Measurements from ENCODE around the gene MBNL1. TPM values are rescaled to one million over a fixed set of nuclear protein-coding genes. Genes with fewer than 3 reads are reported as not detected.
"Not testable (repeated sequence)": the region's sequence is repeated elsewhere in the genome, so short reads cannot be mapped to it uniquely, and the experiment has no call there.

The MBNL1 gene
- total RNA-seq, 1 donor from 2014 or later, result 172 TPM

GRCh38 chr3:152331018-152331541, 62.4 kb downstream of the MBNL1 start:
- no peak for DNase-seq
- intact Hi-C loops (cut with micrococcal nuclease), result no loop called here
- ATAC-seq, result peak; percentile 49

- ATAC-seq (no peak), DNase-seq (no peak)
- intact Hi-C loops (cut with micrococcal nuclease), result no loop called here
Observed at GRCh38 chr3:152331998-152332397, 63.3 kb downstream of the MBNL1 start.

GRCh38 chr3:152333928-152334327, 65.2 kb downstream of the MBNL1 start:
- DNase-seq (no peak), ATAC-seq (no peak)
- intact Hi-C loops (cut with micrococcal nuclease), result no loop called here

GRCh38 chr3:152334761-152335160, 66.0 kb downstream of the MBNL1 start:
- intact Hi-C loops (cut with micrococcal nuclease), result no loop called here
- DNase-seq, result no peak
- no peak for ATAC-seq

- intact Hi-C loops (cut with micrococcal nuclease), result no loop called here
- ATAC-seq (no peak), DNase-seq (no peak)
Observed at GRCh38 chr3:152335273-152335672, 66.5 kb downstream of the MBNL1 start.

- peak; percentile 19 for ATAC-seq
- DNase-seq; intact Hi-C loops (cut with micrococcal nuclease): not testable (repeated sequence)
Observed at GRCh38 chr3:152337337-152337736, 68.6 kb downstream of the MBNL1 start.

- intact Hi-C loops (cut with micrococcal nuclease), result no loop called here
- ATAC-seq, result peak; percentile 16
Observed at GRCh38 chr3:152338159-152338720, 69.5 kb downstream of the MBNL1 start.

GRCh38 chr3:152339881-152340505, 71.3 kb downstream of the MBNL1 start:
- intact Hi-C loops (cut with micrococcal nuclease), result no loop called here
- DNase-seq (no peak), ATAC-seq (no peak)

More at GRCh38 chr3:152338159-152338720, 69.5 kb downstream of the MBNL1 start:
- no peak for DNase-seq

GRCh38 chr3:152345233-152345632, 76.5 kb downstream of the MBNL1 start:
- ATAC-seq, result no peak
- intact Hi-C loops (cut with micrococcal nuclease), result no loop called here
- DNase-seq, result no peak

GRCh38 chr3:152346058-152346457, 77.3 kb downstream of the MBNL1 start:
- intact Hi-C loops (cut with micrococcal nuclease), result no loop called here
- DNase-seq (no peak), ATAC-seq (no peak)

- intact Hi-C loops (cut with micrococcal nuclease), result no loop called here
- DNase-seq, result no peak
Observed at GRCh38 chr3:152346740-152347139, 78.0 kb downstream of the MBNL1 start.

GRCh38 chr3:152348436-152349177, 79.9 kb downstream of the MBNL1 start:
- ATAC-seq, result no peak
- DNase-seq, result no peak
- intact Hi-C loops (cut with micrococcal nuclease), result no loop called here

More at GRCh38 chr3:152346740-152347139, 78.0 kb downstream of the MBNL1 start:
- ATAC-seq, result no peak

GRCh38 chr3:152349392-152349791, 80.7 kb downstream of the MBNL1 start:
- intact Hi-C loops (cut with micrococcal nuclease), result no loop called here
- DNase-seq (no peak), ATAC-seq (no peak)

- DNase-seq (no peak), ATAC-seq (no peak)
- intact Hi-C loops (cut with micrococcal nuclease), result no loop called here
Observed at GRCh38 chr3:152350139-152350538, 81.4 kb downstream of the MBNL1 start.

GRCh38 chr3:152350776-152351175, 82.0 kb downstream of the MBNL1 start:
- no peak for ATAC-seq
- intact Hi-C loops (cut with micrococcal nuclease), result no loop called here

GRCh38 chr3:152352554-152352953, 83.8 kb downstream of the MBNL1 start:
- ATAC-seq (peak; percentile 58), DNase-seq (no peak)
- intact Hi-C loops (cut with micrococcal nuclease), result no loop called here

More at GRCh38 chr3:152350776-152351175, 82.0 kb downstream of the MBNL1 start:
- DNase-seq, result no peak

- ATAC-seq (no peak), DNase-seq (no peak)
- intact Hi-C loops (cut with micrococcal nuclease), result no loop called here
Observed at GRCh38 chr3:152353578-152353977, 84.8 kb downstream of the MBNL1 start.

GRCh38 chr3:152355744-152356665, 87.3 kb downstream of the MBNL1 start:
- DNase-seq (no peak), ATAC-seq (peak; percentile 30)

GRCh38 chr3:152356870-152357276, 88.1 kb downstream of the MBNL1 start:
- intact Hi-C loops (cut with micrococcal nuclease), result no loop called here

More at GRCh38 chr3:152355744-152356665, 87.3 kb downstream of the MBNL1 start:
- intact Hi-C loops (cut with micrococcal nuclease), result no loop called here

More at GRCh38 chr3:152356870-152357276, 88.1 kb downstream of the MBNL1 start:
- DNase-seq (no peak), ATAC-seq (no peak)
